DOHH2 (cell line): Measurements from ENCODE around the gene LURAP1L.

Experiments
- CTCF ChIP-seq: fragments of 200-600 bp; sonication (generic); IDR thresholded peaks from one replicate; pipeline ENCODE4 v1.5.1; 2014; ENCODE audit warnings: antibody characterized with exemption, mild to moderate bottlenecking, low read depth, low read length; ENCODE audit not compliant: poor library complexity, severe bottlenecking
- EZH2phosphoT487 ChIP-seq: fragments of 200-600 bp; sonication (generic); IDR thresholded peaks from 2 replicates; pipeline ENCODE4 v1.6.1; 2017; ENCODE audit warnings: borderline replicate concordance, mild to moderate bottlenecking, antibody characterized with exemption, low read length, moderate library complexity, mixed read lengths

GRCh38 chr9:12790883-12791282 is 16.1 kb downstream of the LURAP1L start:
- TF ChIP-seq EZH2phosphoT487 (no peak), CTCF (no peak)
